Measurements from ENCODE around the gene TIMM22.
"Not testable (repeated sequence)": the region's sequence is repeated elsewhere in the genome, so short reads cannot be mapped to it uniquely, and the experiment has no call there.

GRCh38 chr17:952592-952991 lies 44.3 kb upstream of the TIMM22 start:
- not testable (repeated sequence) for TF ChIP-seq CTCF, POLR2A (IDR thresholded peaks at IDR 0.05)

Measured in adrenal gland (tissue), 5 donors.